ENCODE results near the gene POP7.

POP7 gene

GRCh38 chr7:100735730-100736129 lies 29.8 kb downstream of the POP7 start:
- TF ChIP-seq NFIC (IDR thresholded peaks at IDR 0.05) = no peak
- no peak for TF ChIP-seq MAX (IDR thresholded peaks at IDR 0.05)
- TF ChIP-seq CEBPB (IDR thresholded peaks at IDR 0.05) = no peak
- TF ChIP-seq ZBTB7A (IDR thresholded peaks at IDR 0.05; ENCODE audit: low read depth) = no peak
- no peak for TF ChIP-seq USF1 (IDR thresholded peaks at IDR 0.05)
- no peak for TF ChIP-seq REST (IDR thresholded peaks at IDR 0.05; ENCODE audit: low read depth)
- no peak for TF ChIP-seq TCF12 (IDR thresholded peaks at IDR 0.05; ENCODE audit: low read depth)
- no peak for TF ChIP-seq YY1 (IDR thresholded peaks at IDR 0.05; ENCODE audit: low read depth)
- no peak for TF ChIP-seq TEAD4 (IDR thresholded peaks at IDR 0.05)
- TF ChIP-seq FOXM1 (IDR thresholded peaks at IDR 0.05; ENCODE audit: borderline replicate concordance, low read depth) = no peak
- no peak for TF ChIP-seq EP300 (IDR thresholded peaks at IDR 0.05; ENCODE audit: borderline replicate concordance)
- TF ChIP-seq TAF1 (IDR thresholded peaks at IDR 0.05; ENCODE audit: low read depth) = no peak

GRCh38 chr7:100736671-100737070 lies 30.8 kb downstream of the POP7 start:
- TF ChIP-seq CREB1 (IDR thresholded peaks at IDR 0.05; ENCODE audit: low read depth) = no peak
- TF ChIP-seq ZBTB7A (IDR thresholded peaks at IDR 0.05; ENCODE audit: low read depth) = no peak

GRCh38 chr7:100739934-100740333 lies 34.0 kb downstream of the POP7 start:
- TF ChIP-seq MAX (IDR thresholded peaks at IDR 0.05) (no peak), USF1 (IDR thresholded peaks at IDR 0.05) (no peak), CREB1 (IDR thresholded peaks at IDR 0.05; ENCODE audit: low read depth) (no peak), CEBPB (IDR thresholded peaks at IDR 0.05) (no peak), FOXM1 (IDR thresholded peaks at IDR 0.05; ENCODE audit: borderline replicate concordance, low read depth) (no peak), RAD21 (IDR thresholded peaks at IDR 0.05; ENCODE audit: low read depth) (no peak), REST (IDR thresholded peaks at IDR 0.05; ENCODE audit: low read depth) (no peak), TAF1 (IDR thresholded peaks at IDR 0.05; ENCODE audit: low read depth) (no peak), ZBTB7A (IDR thresholded peaks at IDR 0.05; ENCODE audit: low read depth) (no peak), NFIC (IDR thresholded peaks at IDR 0.05) (no peak), EGR1 (IDR thresholded peaks at IDR 0.05) (no peak), TEAD4 (IDR thresholded peaks at IDR 0.05) (no peak), EP300 (IDR thresholded peaks at IDR 0.05; ENCODE audit: borderline replicate concordance) (no peak), TCF12 (IDR thresholded peaks at IDR 0.05; ENCODE audit: low read depth) (no peak), YY1 (IDR thresholded peaks at IDR 0.05; ENCODE audit: low read depth) (no peak)

- TF ChIP-seq FOXM1 (IDR thresholded peaks at IDR 0.05; ENCODE audit: borderline replicate concordance, low read depth) (no peak), REST (IDR thresholded peaks at IDR 0.05; ENCODE audit: low read depth) (no peak), CREB1 (IDR thresholded peaks at IDR 0.05; ENCODE audit: low read depth) (no peak), TEAD4 (IDR thresholded peaks at IDR 0.05) (no peak), EGR1 (IDR thresholded peaks at IDR 0.05) (no peak), USF1 (IDR thresholded peaks at IDR 0.05) (no peak), TAF1 (IDR thresholded peaks at IDR 0.05; ENCODE audit: low read depth) (no peak), EP300 (IDR thresholded peaks at IDR 0.05; ENCODE audit: borderline replicate concordance) (no peak), YY1 (IDR thresholded peaks at IDR 0.05; ENCODE audit: low read depth) (no peak)
These were observed 38.7 kb downstream of the POP7 start for GRCh38 chr7:100744605-100745004.
